Measurements from ENCODE around the gene C1orf232.

DNA sequence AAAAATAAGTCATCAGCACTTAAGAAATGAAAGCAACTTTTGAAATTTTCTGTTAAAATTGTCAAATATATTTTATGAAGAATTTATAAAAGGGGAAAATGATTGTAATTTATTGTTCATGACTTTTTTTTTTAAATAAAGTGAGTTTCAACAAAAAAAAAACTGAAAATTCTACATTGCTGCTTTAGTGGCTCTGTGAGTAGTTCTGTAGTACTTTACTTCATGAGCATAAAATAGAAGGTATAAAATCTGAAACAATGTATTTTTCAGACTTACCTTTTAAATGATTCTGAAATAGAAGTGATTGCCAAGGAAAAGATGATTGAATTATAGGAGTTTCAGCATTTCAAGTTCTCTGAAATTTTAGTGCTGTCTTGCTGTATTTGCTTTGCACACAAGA lies 43.4 kb downstream of the C1orf232 start:
- TF ChIP-seq, protein P1, sequence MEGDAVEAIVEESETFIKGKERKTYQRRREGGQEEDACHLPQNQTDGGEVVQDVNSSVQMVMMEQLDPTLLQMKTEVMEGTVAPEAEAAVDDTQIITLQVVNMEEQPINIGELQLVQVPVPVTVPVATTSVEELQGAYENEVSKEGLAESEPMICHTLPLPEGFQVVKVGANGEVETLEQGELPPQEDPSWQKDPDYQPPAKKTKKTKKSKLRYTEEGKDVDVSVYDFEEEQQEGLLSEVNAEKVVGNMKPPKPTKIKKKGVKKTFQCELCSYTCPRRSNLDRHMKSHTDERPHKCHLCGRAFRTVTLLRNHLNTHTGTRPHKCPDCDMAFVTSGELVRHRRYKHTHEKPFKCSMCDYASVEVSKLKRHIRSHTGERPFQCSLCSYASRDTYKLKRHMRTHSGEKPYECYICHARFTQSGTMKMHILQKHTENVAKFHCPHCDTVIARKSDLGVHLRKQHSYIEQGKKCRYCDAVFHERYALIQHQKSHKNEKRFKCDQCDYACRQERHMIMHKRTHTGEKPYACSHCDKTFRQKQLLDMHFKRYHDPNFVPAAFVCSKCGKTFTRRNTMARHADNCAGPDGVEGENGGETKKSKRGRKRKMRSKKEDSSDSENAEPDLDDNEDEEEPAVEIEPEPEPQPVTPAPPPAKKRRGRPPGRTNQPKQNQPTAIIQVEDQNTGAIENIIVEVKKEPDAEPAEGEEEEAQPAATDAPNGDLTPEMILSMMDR (tag by site-specific recombination; IDR thresholded peaks at IDR 0.05): no peak
- no peak for TF ChIP-seq EGR2 (tag by site-specific recombination; IDR thresholded peaks at IDR 0.05; ENCODE audit: low read depth)
- TF ChIP-seq MZF1 (tag by site-specific recombination; IDR thresholded peaks at IDR 0.05; ENCODE audit: borderline replicate concordance): no peak
- TF ChIP-seq ZNF549 (tag by site-specific recombination; IDR thresholded peaks at IDR 0.05): no peak
- no peak for TF ChIP-seq ZNF548 (tag by site-specific recombination; IDR thresholded peaks at IDR 0.05)

Measured in HEK293 (cell line).